Measurements from ENCODE around the gene NEDD8.

GRCh38 chr14:24176599-24176998, 55.6 kb downstream of the NEDD8 start:
- TF ChIP-seq CTCF (conservative IDR thresholded peaks at IDR 0.05 in 1 of 2, IDR thresholded peaks at IDR 0.05 in 1 of 2; ENCODE audit: low read depth in 1 of 2, low read length in 2 of 2), result no peak
- TF ChIP-seq EZH2 (IDR thresholded peaks at IDR 0.05; ENCODE audit: low read length, missing control alignments), result no peak

Data from fibroblast of lung (primary cell).